ENCODE data around the gene CSNK2A1. TPM values are rescaled to one million over a fixed set of nuclear protein-coding genes. Genes with fewer than 3 reads are reported as not detected.

The CSNK2A1 gene
- total RNA-seq, 1 donor from 2014 or later, result 228 TPM

- no peak for DNase-seq (ENCODE audit: low read depth)
- H3K4me3 ChIP-seq (ENCODE audit: low read depth, low read length), result no peak overlapping the region
- no peak for TF ChIP-seq CTCF (IDR thresholded peaks at IDR 0.05; ENCODE audit: insufficient read depth, low read length, poor library complexity, severe bottlenecking)
- H3K27me3 ChIP-seq (ENCODE audit: control insufficient read depth, insufficient read depth, low read length), result no peaks in the 10 kb centered on the region
- no peaks in the 10 kb centered on the region for H3K36me3 ChIP-seq (ENCODE audit: control insufficient read depth, insufficient read depth, low read length)
Measured at GRCh38 chr20:472889-473292, 70.7 kb downstream of the CSNK2A1 start.

- no peak for DNase-seq (ENCODE audit: low read depth)
- Histone ChIP-seq H3K4me3 (ENCODE audit: low read depth, low read length) (no peak overlapping the region), H3K36me3 (ENCODE audit: control insufficient read depth, insufficient read depth, low read length) (no peaks in the 10 kb centered on the region), H3K27me3 (ENCODE audit: control insufficient read depth, insufficient read depth, low read length) (no peaks in the 10 kb centered on the region)
- no peak for TF ChIP-seq CTCF (IDR thresholded peaks at IDR 0.05; ENCODE audit: insufficient read depth, low read length, poor library complexity, severe bottlenecking)
Measured at GRCh38 chr20:472137-472846, 71.3 kb downstream of the CSNK2A1 start.

GRCh38 chr20:469746-470490, 73.7 kb downstream of the CSNK2A1 start:
- Histone ChIP-seq H3K27me3 (ENCODE audit: control insufficient read depth, insufficient read depth, low read length) (no peaks in the 10 kb centered on the region), H3K36me3 (ENCODE audit: control insufficient read depth, insufficient read depth, low read length) (no peaks in the 10 kb centered on the region), H3K4me3 (ENCODE audit: low read depth, low read length) (no peak overlapping the region)
- no peak for DNase-seq (ENCODE audit: low read depth)
- TF ChIP-seq CTCF (IDR thresholded peaks at IDR 0.05; ENCODE audit: insufficient read depth, low read length, poor library complexity, severe bottlenecking), result no peak

GRCh38 chr20:467755-468154, 75.8 kb downstream of the CSNK2A1 start:
- no peak for DNase-seq (ENCODE audit: low read depth)
- H3K36me3 ChIP-seq (ENCODE audit: control insufficient read depth, insufficient read depth, low read length), result no peaks in the 10 kb centered on the region

GRCh38 chr20:462199-462991, 81.2 kb downstream of the CSNK2A1 start, which contains the start of gene TBC1D20:
TBC1D20 (minus strand) TSS chr20:462533; CDS start chr20:462405, 128 bp downstream.
- TF ChIP-seq CTCF (IDR thresholded peaks at IDR 0.05; ENCODE audit: insufficient read depth, low read length, poor library complexity, severe bottlenecking), result peak; percentile 17
- no peaks in the 10 kb centered on the region for H3K27me3 ChIP-seq (ENCODE audit: control insufficient read depth, insufficient read depth, low read length)

More at GRCh38 chr20:467755-468154, 75.8 kb downstream of the CSNK2A1 start:
- TF ChIP-seq CTCF (IDR thresholded peaks at IDR 0.05; ENCODE audit: insufficient read depth, low read length, poor library complexity, severe bottlenecking), result no peak
- H3K4me3 ChIP-seq (ENCODE audit: low read depth, low read length), result no peak overlapping the region
- no peaks in the 10 kb centered on the region for H3K27me3 ChIP-seq (ENCODE audit: control insufficient read depth, insufficient read depth, low read length)

More at GRCh38 chr20:462199-462991, 81.2 kb downstream of the CSNK2A1 start, which contains the start of gene TBC1D20:
- no peaks in the 10 kb centered on the region for H3K36me3 ChIP-seq (ENCODE audit: control insufficient read depth, insufficient read depth, low read length)
- H3K4me3 ChIP-seq (ENCODE audit: low read depth, low read length), result peak within 1 kb of the TSS; percentile 86
- peak; percentile 35 for DNase-seq (ENCODE audit: low read depth)

Data from kidney epithelial cell (primary cell).